Measurements from ENCODE around the gene LMX1A.

GRCh38 chr1:165369255-165369848 is 12.8 kb upstream of the LMX1A start:
- TF ChIP-seq SMAD1 (IDR thresholded peaks at IDR 0.05; ENCODE audit: low read depth, low read length, partially characterized antibody) = no peak
- TF ChIP-seq MYBL2 (IDR thresholded peaks at IDR 0.05; ENCODE audit: low read depth) = no peak
- TF ChIP-seq MYBL2 (CRISPR knock-in tag; IDR thresholded peaks at IDR 0.05; ENCODE audit: borderline replicate concordance) = no peak
- no peak for TF ChIP-seq ZNF224 (CRISPR knock-in tag; IDR thresholded peaks at IDR 0.05)
- TF ChIP-seq ZNF75A (CRISPR knock-in tag; IDR thresholded peaks at IDR 0.05) = no peak
- TF ChIP-seq HDAC1 (IDR thresholded peaks at IDR 0.05) = no peak
- TF ChIP-seq CTCF (IDR thresholded peaks at IDR 0.05 in 2 of 3, conservative IDR thresholded peaks at IDR 0.05 in 1 of 3; ENCODE audit: insufficient read depth in 2 of 3, low read depth in 1 of 3, low read length in 3 of 3) = peak; percentile 88 to 93 (median 89)
- no peak for TF ChIP-seq TAF15 (IDR thresholded peaks at IDR 0.05; ENCODE audit: low read depth, low read length)
- TF ChIP-seq SREBF1 (IDR thresholded peaks at IDR 0.05; ENCODE audit: borderline replicate concordance, low read depth, low read length) = no peak
